GM12892 (cell line): Measurements from ENCODE around the gene PNPLA8.

ENCODE experiments used
- DNase-seq: peaks from one replicate; pipeline ENCODE4 v3.0.0; 2011; ENCODE audit not compliant: insufficient read length
- FAIRE-seq: peaks from 2 replicates; lab custom pipeline; 2011; peaks lifted over from hg19 to GRCh38; lab: Jason Lieb, UNC
- POLR2A ChIP-seq: IDR thresholded peaks from 2 replicates; pipeline ENCODE4 v1.6.1; 2011; ENCODE audit warnings: low read depth, low read length, control low read depth
- POLR2AphosphoS5 ChIP-seq: IDR thresholded peaks from 2 replicates; pipeline ENCODE4 v1.6.1; 2011; ENCODE audit warnings: low read depth, low read length, control low read depth
- TAF1 ChIP-seq: IDR thresholded peaks from 2 replicates; pipeline ENCODE4 v1.6.1; 2011; ENCODE audit warnings: low read depth, mild to moderate bottlenecking, control low read depth, low read length, borderline replicate concordance

The PNPLA8 gene

GRCh38 chr7:108461840-108462239 lies 64.1 kb downstream of the PNPLA8 start:
- FAIRE-seq (peak; percentile 36), DNase-seq (no peak)
- TF ChIP-seq TAF1 (no peak), POLR2AphosphoS5 (no peak), POLR2A (no peak)

- FAIRE-seq, result no peak
- no peak for TF ChIP-seq POLR2A
- DNase-seq, result no peak
Measured at GRCh38 chr7:108460964-108461363, 65.0 kb downstream of the PNPLA8 start.

- DNase-seq, result no peak
- peak; percentile 84 for FAIRE-seq
- TF ChIP-seq POLR2AphosphoS5, result no peak
- TF ChIP-seq POLR2A, result no peak
- TF ChIP-seq TAF1, result no peak
Measured at GRCh38 chr7:108459922-108460551, 65.9 kb downstream of the PNPLA8 start.

- FAIRE-seq (no peak), DNase-seq (no peak)
- TF ChIP-seq POLR2A, result no peak
- TF ChIP-seq POLR2AphosphoS5, result no peak
- TF ChIP-seq TAF1, result no peak
Measured at GRCh38 chr7:108457871-108458270, 68.1 kb downstream of the PNPLA8 start.

- no peak for DNase-seq
- no peak for FAIRE-seq
- TF ChIP-seq POLR2AphosphoS5 (no peak), TAF1 (no peak), POLR2A (no peak)
Measured at GRCh38 chr7:108456845-108457540, 68.9 kb downstream of the PNPLA8 start.

GRCh38 chr7:108455998-108456677 lies 69.8 kb downstream of the PNPLA8 start, which contains the start of gene NRCAM:
NRCAM (minus strand) TSS chr7:108456436; CDS start chr7:108240064, 216,372 bp downstream.
- FAIRE-seq (peak; percentile 36), DNase-seq (peak; percentile 33)
- TF ChIP-seq POLR2A (no peak), POLR2AphosphoS5 (no peak), TAF1 (no peak)

GRCh38 chr7:108455551-108455997 lies 70.4 kb downstream of the PNPLA8 start:
- TF ChIP-seq POLR2AphosphoS5, result no peak
- TF ChIP-seq POLR2A, result no peak
- no peak for TF ChIP-seq TAF1
- no peak for FAIRE-seq

GRCh38 chr7:108454674-108455550 lies 71.0 kb downstream of the PNPLA8 start:
- DNase-seq (peak; percentile 29), FAIRE-seq (no peak)
- no peak for TF ChIP-seq POLR2A
- no peak for TF ChIP-seq POLR2AphosphoS5
- TF ChIP-seq TAF1, result no peak

More at GRCh38 chr7:108455551-108455997, 70.4 kb downstream of the PNPLA8 start:
- DNase-seq, result peak; percentile 24

GRCh38 chr7:108454317-108454673 lies 71.6 kb downstream of the PNPLA8 start:
- FAIRE-seq, result no peak
- TF ChIP-seq TAF1 (no peak), POLR2A (no peak), POLR2AphosphoS5 (no peak)

GRCh38 chr7:108453320-108453719 lies 72.6 kb downstream of the PNPLA8 start:
- no peak for TF ChIP-seq TAF1
- no peak for TF ChIP-seq POLR2AphosphoS5
- TF ChIP-seq POLR2A, result no peak
- FAIRE-seq (peak; percentile 14), DNase-seq (no peak)

More at GRCh38 chr7:108454317-108454673, 71.6 kb downstream of the PNPLA8 start:
- DNase-seq, result no peak

GRCh38 chr7:108452707-108453106 lies 73.2 kb downstream of the PNPLA8 start:
- FAIRE-seq (peak; percentile 40), DNase-seq (no peak)
- no peak for TF ChIP-seq TAF1
